GM13977 (cell line): ENCODE data around the gene DMD.

ENCODE experiments used
- DNase-seq: peaks from one replicate; pipeline ENCODE4 v3.0.0; 2012; ENCODE audit warnings: low spot score
- CTCF ChIP-seq: IDR thresholded peaks from 2 replicates; pipeline ENCODE4 v1.5.1; 2012; ENCODE audit warnings: mild to moderate bottlenecking, control low read depth; ENCODE audit not compliant: insufficient read depth; ENCODE audit errors: extremely low read depth, missing control alignments
- in situ Hi-C: fragments of 300-500 bp; cut with MboI; formaldehyde crosslinking; loops from one replicate; pipeline ENCODE4 v1.12.0; 2022; ENCODE audit warnings: low sequenced_read_pairs, low pct_unique_long_range_greater_than_20kb, mixed read lengths, inconsistent platforms; ENCODE audit not compliant: unreplicated experiment

The DMD gene

GRCh38 chrX:31165241-31166035 is 2045.9 kb downstream of the DMD start:
- no peak for TF ChIP-seq CTCF
- in situ Hi-C loops, result no loop called here
- DNase-seq, result no peak

- DNase-seq, result no peak
- TF ChIP-seq CTCF, result no peak
- in situ Hi-C loops, result no loop called here
These were observed 2056.4 kb downstream of the DMD start for GRCh38 chrX:31154946-31155345.

GRCh38 chrX:31153475-31154047 is 2057.8 kb downstream of the DMD start:
- DNase-seq, result no peak
- no peak for TF ChIP-seq CTCF
- in situ Hi-C loops, result no loop called here

GRCh38 chrX:31147175-31147574 is 2064.2 kb downstream of the DMD start:
- no peak for TF ChIP-seq CTCF
- DNase-seq, result no peak
- in situ Hi-C loops, result no loop called here

- in situ Hi-C loops, result no loop called here
- no peak for DNase-seq
- TF ChIP-seq CTCF, result no peak
These were observed 2071.4 kb downstream of the DMD start for GRCh38 chrX:31139961-31140360.

- no peak for DNase-seq
- in situ Hi-C loops, result no loop called here
- TF ChIP-seq CTCF, result no peak
These were observed 2073.2 kb downstream of the DMD start for GRCh38 chrX:31138124-31138523.
